Endothelial cell (in vitro differentiated cells): ENCODE measurements around the gene APBB2. TPM values are rescaled to one million over a fixed set of nuclear protein-coding genes. Genes with fewer than 3 reads are reported as not detected.
A peak's percentile ranks its signal among the peaks of the same experiment; 100 is the strongest.

ENCODE experiments used
- DNase-seq: peaks from one replicate; pipeline ENCODE4 v3.0.0; 2021; ENCODE audit warnings: low spot score
- H3K27ac Mint-ChIP-seq: one replicate; pipeline ENCODE4 v1.8.0; 2021; ENCODE audit warnings: mixed read lengths, inconsistent platforms; ENCODE audit not compliant: unreplicated experiment
- H3K27me3 Mint-ChIP-seq: one replicate; pipeline ENCODE4 v1.8.0; 2021; ENCODE audit warnings: mild to moderate bottlenecking, moderate library complexity, mixed read lengths, inconsistent platforms; ENCODE audit not compliant: unreplicated experiment
- H3K36me3 Mint-ChIP-seq: one replicate; pipeline ENCODE4 v1.8.0; 2021; ENCODE audit warnings: mild to moderate bottlenecking, low read depth, mixed read lengths, inconsistent platforms; ENCODE audit not compliant: unreplicated experiment
- H3K4me1 Mint-ChIP-seq: one replicate; pipeline ENCODE4 v1.8.0; 2021; ENCODE audit warnings: mild to moderate bottlenecking, mixed read lengths, inconsistent platforms; ENCODE audit not compliant: unreplicated experiment
- H3K4me3 Mint-ChIP-seq: one replicate; pipeline ENCODE4 v1.8.0; 2021; ENCODE audit warnings: mild to moderate bottlenecking, mixed read lengths, inconsistent platforms; ENCODE audit not compliant: unreplicated experiment
- H3K9me3 Mint-ChIP-seq: one replicate; pipeline ENCODE4 v1.8.0; 2021; ENCODE audit warnings: mixed read lengths, inconsistent platforms; ENCODE audit not compliant: unreplicated experiment
- total RNA-seq: library from RNA; stranded (reverse); fragmentation: NEBNext Ultra II Directional; extraction: Animal tissue kit (Norgen Biotek cat#: 25700); gene quantifications from one replicate; pipeline ENCODE4 v1.2.1, GENCODE V29; 2021; ENCODE audit not compliant: unreplicated experiment
- TF ChIP-seq, protein P1 (sequence below): fragments of 200-600 bp; sonication (generic); IDR thresholded peaks from one replicate; pipeline ENCODE4 v1.5.0; 2021; ENCODE audit warnings: antibody characterized with exemption; ENCODE audit not compliant: unreplicated experiment

Gene APBB2
- total RNA-seq, 1 donor from 2014 or later = 103 TPM

DNA sequence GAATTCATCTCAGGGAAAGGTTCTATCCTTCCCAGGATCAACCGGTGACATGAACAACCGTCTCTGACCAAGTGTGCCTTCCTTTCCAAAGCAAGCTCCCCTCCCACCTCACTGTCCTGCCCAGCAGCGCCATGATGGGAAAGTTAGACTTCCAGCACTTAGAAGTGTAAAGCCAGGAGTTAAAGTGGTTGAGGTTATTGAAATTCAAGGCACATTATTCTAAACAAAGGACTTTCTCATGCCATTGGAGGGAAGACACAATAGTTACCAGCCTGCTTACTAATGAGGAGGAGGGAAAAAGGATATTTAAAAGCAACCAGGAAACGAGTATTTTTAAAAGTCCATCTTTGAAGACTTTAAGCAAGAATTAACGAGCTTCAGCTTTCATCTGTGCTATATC, 367.8 kb downstream of the APBB2 start:
- peaks cover 12% of the 10 kb centered on the region for H3K36me3 Mint-ChIP-seq
- no peak overlapping the region for H3K4me3 Mint-ChIP-seq
- no peak overlapping the region for H3K27ac Mint-ChIP-seq
- H3K9me3 Mint-ChIP-seq = no peaks in the 10 kb centered on the region
- peaks cover 4% of the 10 kb centered on the region for H3K27me3 Mint-ChIP-seq
- TF ChIP-seq, protein P1, sequence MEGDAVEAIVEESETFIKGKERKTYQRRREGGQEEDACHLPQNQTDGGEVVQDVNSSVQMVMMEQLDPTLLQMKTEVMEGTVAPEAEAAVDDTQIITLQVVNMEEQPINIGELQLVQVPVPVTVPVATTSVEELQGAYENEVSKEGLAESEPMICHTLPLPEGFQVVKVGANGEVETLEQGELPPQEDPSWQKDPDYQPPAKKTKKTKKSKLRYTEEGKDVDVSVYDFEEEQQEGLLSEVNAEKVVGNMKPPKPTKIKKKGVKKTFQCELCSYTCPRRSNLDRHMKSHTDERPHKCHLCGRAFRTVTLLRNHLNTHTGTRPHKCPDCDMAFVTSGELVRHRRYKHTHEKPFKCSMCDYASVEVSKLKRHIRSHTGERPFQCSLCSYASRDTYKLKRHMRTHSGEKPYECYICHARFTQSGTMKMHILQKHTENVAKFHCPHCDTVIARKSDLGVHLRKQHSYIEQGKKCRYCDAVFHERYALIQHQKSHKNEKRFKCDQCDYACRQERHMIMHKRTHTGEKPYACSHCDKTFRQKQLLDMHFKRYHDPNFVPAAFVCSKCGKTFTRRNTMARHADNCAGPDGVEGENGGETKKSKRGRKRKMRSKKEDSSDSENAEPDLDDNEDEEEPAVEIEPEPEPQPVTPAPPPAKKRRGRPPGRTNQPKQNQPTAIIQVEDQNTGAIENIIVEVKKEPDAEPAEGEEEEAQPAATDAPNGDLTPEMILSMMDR = no peak
- DNase-seq = no peak
- peaks cover 11% of the 10 kb centered on the region for H3K4me1 Mint-ChIP-seq

DNA sequence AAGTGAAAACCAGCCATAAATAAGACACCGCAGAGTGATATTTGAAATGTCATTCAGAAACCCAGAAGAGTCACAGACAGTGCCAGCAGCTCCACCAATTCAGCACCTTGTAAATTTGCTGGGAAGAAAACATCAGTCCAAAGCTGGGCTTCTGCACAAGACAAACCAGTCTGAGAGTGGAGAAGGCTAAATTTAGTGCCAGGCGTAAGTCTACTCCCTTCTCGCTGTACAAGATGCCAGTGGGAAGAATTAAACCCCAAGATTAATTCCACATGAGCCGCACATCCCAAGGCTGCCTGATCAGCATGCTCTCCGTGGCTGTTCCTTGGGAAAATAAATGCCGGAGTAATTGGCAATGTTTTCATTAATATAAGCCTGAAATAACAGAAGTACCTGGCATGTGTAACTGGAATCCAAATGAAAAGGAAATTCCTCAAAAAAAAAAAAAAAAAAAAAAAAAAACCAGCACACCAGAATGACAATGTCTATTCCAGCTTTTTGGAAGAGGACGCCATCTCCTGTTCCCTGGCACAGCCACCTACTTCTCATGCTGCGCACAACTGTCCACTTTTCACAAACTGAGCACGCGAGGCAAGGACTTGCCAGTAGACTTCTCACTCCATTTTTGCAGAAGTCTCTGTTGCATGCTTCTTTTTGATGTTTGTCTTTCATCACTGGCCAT, 369.0 kb downstream of the APBB2 start:
- TF ChIP-seq, protein P1 = no peak
- DNase-seq = no peak
- H3K4me1 Mint-ChIP-seq = peaks cover 16% of the 10 kb centered on the region
- H3K27me3 Mint-ChIP-seq = peaks cover 4% of the 10 kb centered on the region
- H3K9me3 Mint-ChIP-seq = no peaks in the 10 kb centered on the region
- peak overlapping the region; percentile 49 for H3K27ac Mint-ChIP-seq
- H3K4me3 Mint-ChIP-seq = no peak overlapping the region
- peaks cover 12% of the 10 kb centered on the region for H3K36me3 Mint-ChIP-seq

GRCh38 chr4:40844261-40844660, 370.1 kb downstream of the APBB2 start:
- H3K4me3 Mint-ChIP-seq = no peak overlapping the region
- peaks cover 16% of the 10 kb centered on the region for H3K4me1 Mint-ChIP-seq
- no peaks in the 10 kb centered on the region for H3K9me3 Mint-ChIP-seq
- peaks cover 12% of the 10 kb centered on the region for H3K36me3 Mint-ChIP-seq
- no peak for DNase-seq
- no peak overlapping the region for H3K27ac Mint-ChIP-seq
- TF ChIP-seq, protein P1 = no peak
- H3K27me3 Mint-ChIP-seq = peaks cover 7% of the 10 kb centered on the region

DNA sequence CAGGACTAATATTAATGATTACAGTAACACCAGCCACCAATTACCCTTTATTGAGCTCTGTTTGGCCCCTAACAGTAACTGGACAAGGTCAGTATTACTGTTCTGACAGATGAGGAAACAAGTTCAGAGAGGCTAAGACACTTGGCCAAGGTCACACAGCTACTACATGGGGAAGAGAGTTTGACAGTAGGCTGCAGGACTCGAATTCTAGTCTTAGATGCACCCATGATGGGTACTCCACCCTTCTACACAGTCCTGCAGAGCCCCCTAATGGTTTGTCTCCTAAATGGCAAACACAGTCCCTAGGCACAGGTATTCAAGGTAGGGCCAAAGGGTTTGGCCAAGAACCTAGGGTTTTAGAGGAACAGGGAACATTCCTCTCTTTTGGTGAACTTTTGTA, 370.6 kb downstream of the APBB2 start:
- TF ChIP-seq, protein P1 = no peak
- peaks cover 16% of the 10 kb centered on the region for H3K4me1 Mint-ChIP-seq
- no peak for DNase-seq
- no peaks in the 10 kb centered on the region for H3K9me3 Mint-ChIP-seq
- peaks cover 8% of the 10 kb centered on the region for H3K36me3 Mint-ChIP-seq
- H3K27ac Mint-ChIP-seq = no peak overlapping the region
- H3K27me3 Mint-ChIP-seq = peaks cover 6% of the 10 kb centered on the region
- H3K4me3 Mint-ChIP-seq = no peak overlapping the region

GRCh38 chr4:40842725-40843423, 371.5 kb downstream of the APBB2 start:
- no peak for DNase-seq
- no peaks in the 10 kb centered on the region for H3K9me3 Mint-ChIP-seq
- peaks cover 16% of the 10 kb centered on the region for H3K4me1 Mint-ChIP-seq
- no peak overlapping the region for H3K27ac Mint-ChIP-seq
- peaks cover 6% of the 10 kb centered on the region for H3K36me3 Mint-ChIP-seq
- H3K4me3 Mint-ChIP-seq = no peak overlapping the region
- TF ChIP-seq, protein P1 = no peak
- peaks cover 3% of the 10 kb centered on the region for H3K27me3 Mint-ChIP-seq
